HepG2 (cell line): Measurements from ENCODE around the gene P2RY6. TPM values are rescaled to one million over a fixed set of nuclear protein-coding genes. Genes with fewer than 3 reads are reported as not detected.

Experiments
- AGO2 ChIP-seq: fragments of 200-400 bp; formaldehyde crosslinking; optimal IDR thresholded peaks from 2 replicates; pipeline ENCODE3; 2017; ENCODE audit warnings: mild to moderate bottlenecking, low read depth, low read length, moderate library complexity
- CHD4 ChIP-seq: fragments of 200-600 bp; sonication (generic); IDR thresholded peaks from 2 replicates; pipeline ENCODE4 v1.7.0; 2017; ENCODE audit warnings: mild to moderate bottlenecking, low read length, borderline replicate concordance
- EP300 ChIP-seq, 3 experiments: sonication (generic) in 1 of 3; formaldehyde crosslinking in 1 of 3; IDR thresholded peaks; 2 replicates each; pipeline versions ENCODE4 v1.5.1 to v1.6.1; 2011 to 2020; ENCODE audit warnings: low read depth in 2 of 3, low read length in 2 of 3, borderline replicate concordance in 1 of 3, improper control_type of control experiment in 1 of 3, mild to moderate bottlenecking in 1 of 3, missing genetic modification reagents in 1 of 3, moderate library complexity in 1 of 3
- FLYWCH1 ChIP-seq: sonication (generic); formaldehyde crosslinking; IDR thresholded peaks from 2 replicates; pipeline ENCODE4 v1.8.1; 2023; ENCODE audit warnings: mild to moderate bottlenecking, missing genetic modification reagents
- GRHL1 ChIP-seq: sonication (generic); formaldehyde crosslinking; conservative IDR thresholded peaks from 2 replicates; pipeline ENCODE4 v1.8.0; 2022; ENCODE audit warnings: missing genetic modification reagents
- HNRNPL ChIP-seq: fragments of 200-400 bp; formaldehyde crosslinking; IDR thresholded peaks from 2 replicates; pipeline ENCODE4 v1.6.1; 2017; ENCODE audit warnings: mild to moderate bottlenecking, low read depth, low read length
- KDM1A ChIP-seq: IDR thresholded peaks from 2 replicates; pipeline ENCODE4 v1.6.1; 2016; ENCODE audit warnings: missing compliant biosample characterization
- KLF16 ChIP-seq, 2 experiments: sonication (generic) in 1 of 2; formaldehyde crosslinking in 1 of 2; IDR thresholded peaks; 2 replicates each; pipeline versions ENCODE4 v1.6.1 to v1.8.0; 2016 to 2023; ENCODE audit warnings: missing genetic modification reagents in 2 of 2, missing compliant biosample characterization in 1 of 2
- MAFG ChIP-seq: sonication (generic); formaldehyde crosslinking; IDR thresholded peaks from 2 replicates; pipeline ENCODE4 v1.5.1; 2020; ENCODE audit warnings: mild to moderate bottlenecking, missing genetic modification reagents
- POGK ChIP-seq: sonication (generic); formaldehyde crosslinking; conservative IDR thresholded peaks from 2 replicates; pipeline ENCODE4 v1.8.0; 2022; ENCODE audit warnings: mild to moderate bottlenecking, moderate library complexity, missing genetic modification reagents
- SOX13 ChIP-seq, 3 experiments: fragments of 450-650 bp in 1 of 3; sonication (generic) in 1 of 3; formaldehyde crosslinking in 1 of 3; IDR thresholded peaks in 2 of 3; conservative IDR thresholded peaks in 1 of 3; 2 replicates each; pipeline versions ENCODE4 v1.5.0 to v1.6.1; 2016 to 2020; ENCODE audit warnings: antibody characterized with exemption in 1 of 3, mild to moderate bottlenecking in 1 of 3, missing compliant biosample characterization in 1 of 3, missing genetic modification reagents in 1 of 3, moderate library complexity in 1 of 3
- TBP ChIP-seq: sonication (generic); formaldehyde crosslinking; IDR thresholded peaks from 2 replicates; pipeline ENCODE4 v1.5.0; 2020; ENCODE audit warnings: missing genetic modification reagents
- TFAP4 ChIP-seq: sonication (generic); IDR thresholded peaks from 2 replicates; pipeline ENCODE4 v1.6.1; 2016; ENCODE audit warnings: low read depth, borderline replicate concordance
- U2AF1 ChIP-seq: fragments of 200-400 bp; formaldehyde crosslinking; optimal IDR thresholded peaks from 2 replicates; pipeline ENCODE3; 2017; ENCODE audit warnings: mild to moderate bottlenecking, low read depth, low read length
- ZNF33A ChIP-seq: sonication (generic); formaldehyde crosslinking; IDR thresholded peaks from 2 replicates; pipeline ENCODE4 v1.5.1; 2020; ENCODE audit warnings: missing genetic modification reagents, mild to moderate bottlenecking, moderate library complexity, borderline replicate concordance
- ZNF430 ChIP-seq: sonication (generic); formaldehyde crosslinking; IDR thresholded peaks from 2 replicates; pipeline ENCODE4 v1.9.0; 2021; ENCODE audit warnings: mild to moderate bottlenecking, missing genetic modification reagents
- ZNF556 ChIP-seq: sonication (generic); formaldehyde crosslinking; IDR thresholded peaks from 2 replicates; pipeline ENCODE4 v1.4.0; 2020; ENCODE audit warnings: mild to moderate bottlenecking, missing genetic modification reagents, borderline replicate concordance
- ZNF644 ChIP-seq: IDR thresholded peaks from 2 replicates; pipeline ENCODE4 v1.6.1; 2016; ENCODE audit warnings: low read depth
- ZNF687 ChIP-seq: sonication (generic); formaldehyde crosslinking; IDR thresholded peaks from 2 replicates; pipeline ENCODE4 v1.5.1; 2020; ENCODE audit warnings: mild to moderate bottlenecking, missing genetic modification reagents, moderate library complexity
- polyA plus RNA-seq, 8 experiments: library from polyadenylated mRNA; depleted of rRNA in 3 of 8; stranded (reverse) in 7 of 8; unstranded in 1 of 8; fragments of >200 nt; fragmentation: Illumina TruSeq in 4 of 8; extraction: Trizol in 4 of 8; gene quantifications; 2 replicates each; pipeline versions ENCODE4 v1.2.1 to v1.2.3, GENCODE V29; 2011 to 2016; ENCODE audit warnings: low read depth in 4 of 8, missing spikeins in 1 of 8, mixed read lengths in 1 of 8; ENCODE audit not compliant: insufficient read depth in 1 of 8
- total RNA-seq, 5 experiments: library from RNA; depleted of rRNA; stranded (reverse); fragments of >200 nt; fragmentation: Illumina TruSeq; extraction: Trizol; gene quantifications; 2 replicates each; pipeline ENCODE4 v1.2.3, GENCODE V29; 2016; ENCODE audit warnings: low read depth in 1 of 5

The P2RY6 gene
- total and polyA plus RNA-seq, 2 of the 13 experiments (the other 11 are each of a cell fraction or from before 2014, with no cell fraction given), result 0.09 to 0.29 TPM

GRCh38 chr11:73271936-73272679, at the start of gene P2RY6 (continued):
- no peak for TF ChIP-seq FLYWCH1 (CRISPR knock-in tag)
- peak; percentile 83 for TF ChIP-seq KDM1A
- TF ChIP-seq MAFG (CRISPR knock-in tag), result peak; percentile 93
- no peak for TF ChIP-seq ZNF33A (CRISPR knock-in tag)
- TF ChIP-seq EP300 (IDR thresholded peaks at IDR 0.05; ENCODE audit: low read depth in 2 of 2, low read length in 2 of 2), result peak in 1 of 2 experiments; percentile 23; a peak in 1 of 4 replicates
- TF ChIP-seq EP300 (CRISPR knock-in tag; IDR thresholded peaks at IDR 0.05; ENCODE audit: borderline replicate concordance), result no peak
- TF ChIP-seq SOX13 (IDR thresholded peaks at IDR 0.05), result no peak
- peak in 1 of 2 experiments; percentile 18; a peak in 1 of 4 replicates for TF ChIP-seq SOX13 (CRISPR knock-in tag; conservative IDR thresholded peaks at IDR 0.05 in 1 of 2, IDR thresholded peaks at IDR 0.05 in 1 of 2)
- TF ChIP-seq TBP (CRISPR knock-in tag), result no peak
- peak; percentile 19; the same call in 1 of the 2 replicates for TF ChIP-seq ZNF687 (CRISPR knock-in tag)
- peak; percentile 64; the same call in 1 of the 2 replicates for TF ChIP-seq TFAP4
- no peak for TF ChIP-seq GRHL1 (CRISPR knock-in tag)
- no peak for TF ChIP-seq ZNF430 (CRISPR knock-in tag)
- 0 out of 2 replicates have a peak, but pooled peaks have one; percentile 39 for TF ChIP-seq HNRNPL
- no peak for TF ChIP-seq KLF16 (CRISPR knock-in tag; IDR thresholded peaks at IDR 0.05)
- 0 out of 2 replicates have a peak, but pooled peaks have one; percentile 40 for TF ChIP-seq ZNF644 (CRISPR knock-in tag)
- 0 out of 2 replicates have a peak, but pooled peaks have one; percentile 58 for TF ChIP-seq POGK (CRISPR knock-in tag)
- no peak for TF ChIP-seq AGO2
- no peak for TF ChIP-seq ZNF556 (CRISPR knock-in tag)
- no peak for TF ChIP-seq CHD4
- no peak for TF ChIP-seq U2AF1
